GM18868 (cell line): Measurements from ENCODE around the gene TTYH2.
A peak's percentile ranks its signal among the peaks of the same experiment; 100 is the strongest.

Experiments
- ATAC-seq: cut with Tn5 transposase; IDR thresholded peaks from one replicate; pipeline ENCODE4 v1.9.1; 2021; ENCODE audit warnings: mild to moderate bottlenecking, moderate library complexity; ENCODE audit not compliant: unreplicated experiment

The TTYH2 gene

GRCh38 chr17:74194682-74195081 lies 18.7 kb upstream of the TTYH2 start:
- ATAC-seq: no peak

DNA sequence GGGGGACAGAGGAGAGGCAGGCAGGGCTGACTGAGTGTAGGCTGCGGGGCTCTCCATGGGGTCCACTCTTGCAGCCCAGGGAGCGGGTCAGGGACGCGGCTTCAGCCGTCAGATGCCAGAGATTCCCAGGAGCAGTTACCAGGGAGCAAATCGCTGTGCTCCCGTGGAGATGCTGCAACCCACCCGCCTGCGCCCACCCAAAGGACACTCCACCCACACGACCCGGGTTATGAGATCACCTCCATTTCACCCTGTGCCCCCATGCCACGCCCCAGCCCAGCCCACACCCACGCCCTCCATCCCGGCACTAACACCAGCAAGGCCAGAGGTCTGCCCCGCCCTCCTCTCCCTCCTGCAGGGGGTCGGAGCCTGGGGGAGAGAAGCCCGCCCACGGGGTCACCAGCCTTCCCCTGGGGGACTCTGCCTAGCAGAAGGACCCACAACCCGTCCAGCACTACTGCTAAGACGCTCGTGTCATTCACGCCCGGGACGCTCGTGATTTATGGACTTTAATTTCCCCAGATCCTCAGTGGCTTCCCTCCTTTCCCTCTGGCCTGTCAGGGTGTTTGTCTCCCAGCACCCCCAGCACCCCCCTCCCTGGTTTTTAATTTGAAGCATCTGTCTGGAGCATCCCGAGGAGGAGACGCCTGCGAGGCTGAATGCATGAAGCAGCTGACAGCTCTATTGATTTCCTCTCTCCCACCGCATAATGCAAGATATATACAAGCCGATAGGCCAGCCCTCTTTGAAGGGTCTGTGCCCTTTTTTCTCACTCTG lies 16.6 kb upstream of the TTYH2 start:
- no peak for ATAC-seq

DNA sequence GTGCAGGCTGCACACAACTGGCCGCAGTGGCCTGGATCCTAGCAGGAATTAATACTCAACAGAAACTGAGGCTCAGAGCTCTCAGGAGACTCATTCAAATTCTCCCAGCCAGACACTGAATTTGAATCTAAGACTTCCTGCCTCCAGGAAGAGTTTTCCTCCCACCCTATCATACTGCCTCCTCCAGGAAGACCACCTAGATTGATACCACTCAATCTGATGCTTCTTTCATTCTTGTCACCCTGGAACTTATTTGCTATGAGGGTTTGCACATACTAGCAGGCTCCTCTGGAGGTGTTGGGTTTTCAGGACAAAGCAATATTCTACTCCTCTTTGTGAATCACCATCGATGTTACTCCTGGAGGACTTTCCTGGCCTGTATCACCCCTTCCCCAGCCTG lies 15.6 kb upstream of the TTYH2 start:
- no peak for ATAC-seq

- no peak for ATAC-seq
Measured at GRCh38 chr17:74198694-74199093, 14.7 kb upstream of the TTYH2 start.

DNA sequence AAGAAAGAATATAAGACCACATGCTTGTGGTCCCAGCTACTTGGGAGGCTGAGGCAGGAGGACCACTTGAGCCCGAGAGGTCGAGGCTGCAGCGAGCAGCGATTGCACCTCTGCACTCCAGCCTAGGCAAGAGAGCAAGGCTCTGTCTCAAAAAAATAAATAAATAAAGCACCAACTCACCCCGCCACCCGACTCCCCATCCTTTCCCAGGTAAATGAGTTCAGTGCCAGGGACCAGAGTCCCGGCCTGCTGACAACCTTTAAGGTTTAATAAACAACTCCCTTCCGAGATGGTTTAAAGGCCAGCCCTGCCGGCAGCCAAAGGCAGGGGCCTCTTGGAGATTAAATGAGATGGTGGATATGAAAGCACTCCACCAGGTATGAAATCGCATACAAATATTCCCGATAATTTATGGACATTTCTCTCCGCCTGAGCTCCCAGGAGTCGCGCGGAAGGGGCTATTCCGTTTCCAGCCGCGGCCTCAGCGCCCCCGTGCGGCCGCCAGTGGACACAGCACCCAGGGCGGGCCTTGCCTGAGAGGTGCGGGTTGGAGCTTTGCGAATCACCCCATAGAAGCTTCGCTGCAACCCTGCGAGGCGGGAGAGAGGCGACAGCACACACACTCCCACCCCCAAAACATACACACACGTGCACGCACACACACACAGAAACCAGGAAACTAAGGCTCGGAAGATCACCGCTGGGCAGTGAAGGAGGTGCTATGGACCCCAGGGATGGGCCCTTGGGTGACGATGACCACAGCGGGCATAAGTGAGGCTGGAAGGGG lies 13.9 kb upstream of the TTYH2 start:
- peak; percentile 42 for ATAC-seq

DNA sequence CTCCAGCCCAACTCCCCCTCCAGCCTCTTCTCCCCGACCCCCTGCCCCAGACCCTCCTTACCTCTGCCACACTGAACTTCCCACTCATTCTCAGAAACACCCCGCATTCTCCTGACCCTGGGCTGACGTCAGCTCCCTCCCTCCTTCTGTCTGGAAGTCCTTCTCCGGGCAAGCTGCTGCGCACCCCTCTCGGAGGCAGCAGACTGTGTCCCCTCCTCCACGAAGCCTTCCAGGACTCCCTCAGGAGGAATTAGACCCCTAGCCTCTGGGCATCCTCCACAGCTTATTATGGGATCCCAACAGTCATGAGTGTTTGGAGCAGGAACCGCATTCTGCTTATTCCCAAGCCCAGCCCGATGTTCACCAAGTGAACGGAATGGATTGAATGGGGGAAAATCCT lies 13.3 kb upstream of the TTYH2 start:
- no peak for ATAC-seq

- ATAC-seq: no peak
Measured at GRCh38 chr17:74201250-74201649, 12.1 kb upstream of the TTYH2 start.

- ATAC-seq: no peak
Measured at GRCh38 chr17:74201948-74202347, 11.4 kb upstream of the TTYH2 start.

DNA sequence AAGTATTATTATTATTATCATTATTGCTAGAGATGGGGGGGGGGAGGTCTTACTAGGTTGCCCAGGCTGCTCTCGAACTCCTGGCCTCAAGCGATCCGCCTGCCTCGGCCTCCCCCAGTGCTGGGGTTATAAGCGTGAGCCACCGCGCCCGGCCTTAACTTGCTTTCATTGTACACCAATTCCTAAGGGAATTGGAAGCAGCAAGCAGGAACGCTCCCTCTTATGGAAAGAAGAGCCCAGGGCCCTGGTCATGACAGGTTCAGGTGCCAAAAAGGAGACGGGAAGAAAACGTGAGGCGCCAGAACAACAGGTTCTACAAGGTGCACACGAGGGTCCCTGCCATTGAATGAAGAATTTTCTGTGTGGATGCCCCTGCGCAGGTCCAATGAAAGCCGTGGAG lies 10.4 kb upstream of the TTYH2 start:
- ATAC-seq: no peak

DNA sequence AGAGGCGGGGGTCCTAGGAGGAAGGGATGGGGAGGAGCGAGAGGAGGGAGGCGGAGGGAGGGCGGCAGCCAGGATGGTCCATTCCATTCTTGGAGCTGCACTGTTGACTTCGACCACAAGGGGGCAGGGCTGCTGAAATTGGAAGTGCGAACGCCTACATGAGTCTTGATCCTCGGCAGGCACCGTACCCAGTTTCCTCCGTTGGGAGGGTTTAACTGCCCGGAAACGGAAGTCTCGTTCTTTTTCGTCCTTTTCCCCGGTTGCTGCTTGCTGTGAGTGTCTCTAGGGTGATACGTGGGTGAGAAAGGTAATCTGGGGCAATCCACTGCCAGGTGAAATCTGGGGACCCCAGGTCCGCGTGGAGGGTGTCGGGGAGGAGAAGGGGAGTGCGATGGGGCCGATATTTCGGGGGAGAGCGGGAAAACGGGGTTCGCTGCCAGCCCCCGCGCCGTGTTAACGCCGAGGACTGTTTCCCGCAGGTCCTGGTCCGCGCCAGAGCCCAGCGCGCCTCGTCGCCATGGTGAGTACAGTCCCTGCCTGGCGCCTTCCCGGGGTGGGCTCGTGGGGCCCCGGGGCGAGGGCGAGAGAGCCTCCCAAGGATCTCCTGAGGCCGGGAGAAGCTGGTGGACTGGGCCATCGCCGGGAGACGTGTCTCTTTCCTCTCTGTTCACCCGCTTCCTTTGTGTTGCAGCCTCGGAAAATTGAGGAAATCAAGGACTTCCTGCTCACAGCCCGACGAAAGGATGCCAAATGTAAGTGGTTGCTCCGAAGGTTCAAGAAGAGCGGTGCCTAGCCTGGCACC lies 9.7 kb upstream of the TTYH2 start, which contains the start of gene RPL38:
RPL38 (plus strand) TSS at position 240 of the 802 bp plus-strand sequence; CDS start at position 518, 278 bp downstream.
- peak; percentile 72 for ATAC-seq

GRCh38 chr17:74204474-74204873 lies 8.9 kb upstream of the TTYH2 start:
- no peak for ATAC-seq

- ATAC-seq: no peak
Measured at GRCh38 chr17:74205274-74205673, 8.1 kb upstream of the TTYH2 start.

DNA sequence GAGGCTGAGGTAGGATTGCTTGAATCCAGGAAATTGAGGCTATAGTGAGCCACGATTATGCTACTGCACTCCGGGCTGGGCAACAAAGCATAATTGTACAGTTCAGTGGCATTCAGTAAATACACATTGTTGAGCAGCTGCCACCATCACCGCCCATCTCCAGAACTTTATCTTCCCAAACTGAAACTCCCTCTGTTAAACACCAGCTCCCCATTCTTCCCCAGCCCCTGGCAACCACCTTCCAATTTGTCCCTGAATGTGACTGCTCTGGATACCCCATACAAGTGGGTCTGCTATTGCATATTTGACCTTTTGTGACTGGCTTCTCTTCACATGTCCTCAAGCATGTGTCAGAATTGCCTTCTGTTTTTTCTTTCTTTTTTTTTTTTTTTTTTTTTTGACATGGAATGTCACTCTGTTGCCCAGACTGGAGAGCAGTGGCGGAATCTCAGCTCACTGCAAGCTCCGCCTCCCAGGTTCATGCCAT lies 7.0 kb upstream of the TTYH2 start:
- ATAC-seq: no peak

DNA sequence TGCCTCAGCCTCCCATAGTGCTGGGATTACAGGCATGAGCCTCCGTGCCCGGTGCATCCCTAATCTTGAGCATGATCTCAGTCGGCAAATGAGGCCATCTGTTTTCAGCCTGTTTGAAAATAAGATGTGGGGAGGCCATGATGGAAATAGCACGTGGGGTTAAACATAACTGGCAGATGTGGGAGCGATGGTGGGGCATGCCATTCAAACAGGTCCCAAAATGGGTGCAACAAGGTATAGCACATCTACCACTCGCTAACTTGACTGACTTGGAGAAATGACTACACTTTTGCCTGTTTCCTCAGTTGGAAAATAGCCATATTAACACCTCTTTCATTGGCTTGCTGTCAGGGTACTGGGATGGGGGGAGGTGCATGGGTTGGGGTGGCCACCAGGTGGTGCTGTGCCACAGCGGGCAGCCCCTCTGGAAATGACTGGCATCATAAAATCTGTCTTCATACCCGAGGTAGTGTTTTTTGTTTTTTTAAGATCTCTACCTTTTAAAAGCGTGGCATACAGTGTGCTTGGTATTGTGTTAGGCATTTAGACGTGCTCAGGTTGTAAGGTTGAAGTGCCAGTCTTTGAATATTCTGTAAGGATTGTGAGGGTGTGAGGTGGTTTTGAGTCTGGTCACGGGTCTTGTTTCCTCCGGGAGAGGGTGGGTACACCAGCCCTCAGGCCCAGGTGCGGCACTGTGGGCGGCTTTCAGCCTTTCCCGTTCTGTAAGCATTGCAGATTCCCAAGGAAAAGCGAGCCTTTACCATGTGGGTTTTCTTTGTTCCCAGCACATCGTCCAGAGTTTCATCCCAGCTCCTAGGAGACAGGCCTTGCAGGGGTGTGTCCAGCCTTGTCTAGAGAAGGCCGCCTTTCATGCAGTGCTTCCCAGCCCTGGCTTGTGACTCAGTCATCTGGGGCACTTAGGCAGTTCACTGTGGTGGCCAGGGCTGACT lies 2.9 kb upstream of the TTYH2 start:
- ATAC-seq: peak; percentile 42

DNA sequence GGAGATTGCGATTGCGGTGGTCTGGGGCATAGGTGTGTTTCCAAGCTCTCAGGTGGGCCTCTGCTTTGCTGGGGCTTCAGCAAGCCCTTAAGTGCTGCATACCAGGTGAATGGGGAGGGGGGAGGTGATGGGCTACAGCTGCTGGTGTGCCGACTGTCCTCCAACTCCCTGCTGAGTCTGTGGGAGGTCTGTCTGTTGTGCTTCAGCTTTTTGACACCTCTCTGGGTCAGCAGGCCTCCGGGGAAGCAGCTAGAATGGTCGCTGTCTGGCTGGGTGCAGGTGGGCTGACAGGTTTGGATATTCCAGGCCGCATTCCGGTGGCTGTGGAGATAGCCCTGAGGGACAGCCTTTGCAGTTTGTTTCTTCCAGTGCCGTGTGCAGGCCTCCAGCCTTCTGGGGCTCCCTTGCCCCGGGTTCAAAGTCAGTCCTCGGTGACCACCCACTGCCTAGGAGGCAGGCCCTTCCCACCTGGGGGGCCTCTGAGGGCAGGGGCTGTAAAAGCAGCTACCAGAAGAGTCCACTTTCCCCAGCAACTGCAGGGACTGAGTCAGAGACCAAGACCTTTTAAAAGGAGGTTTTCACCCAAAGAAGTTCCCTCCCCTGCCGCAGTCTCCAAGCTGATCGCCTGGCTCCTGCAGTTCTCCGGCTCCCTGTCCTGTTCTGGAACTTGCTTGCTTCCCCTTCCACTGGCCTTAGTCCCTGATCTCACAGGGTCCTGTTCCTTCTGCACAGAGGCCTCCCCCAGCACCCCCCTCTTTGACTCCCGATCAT lies 2.0 kb upstream of the TTYH2 start:
- ATAC-seq: no peak

GRCh38 chr17:74211912-74212208 lies 1.5 kb upstream of the TTYH2 start:
- no peak for ATAC-seq

DNA sequence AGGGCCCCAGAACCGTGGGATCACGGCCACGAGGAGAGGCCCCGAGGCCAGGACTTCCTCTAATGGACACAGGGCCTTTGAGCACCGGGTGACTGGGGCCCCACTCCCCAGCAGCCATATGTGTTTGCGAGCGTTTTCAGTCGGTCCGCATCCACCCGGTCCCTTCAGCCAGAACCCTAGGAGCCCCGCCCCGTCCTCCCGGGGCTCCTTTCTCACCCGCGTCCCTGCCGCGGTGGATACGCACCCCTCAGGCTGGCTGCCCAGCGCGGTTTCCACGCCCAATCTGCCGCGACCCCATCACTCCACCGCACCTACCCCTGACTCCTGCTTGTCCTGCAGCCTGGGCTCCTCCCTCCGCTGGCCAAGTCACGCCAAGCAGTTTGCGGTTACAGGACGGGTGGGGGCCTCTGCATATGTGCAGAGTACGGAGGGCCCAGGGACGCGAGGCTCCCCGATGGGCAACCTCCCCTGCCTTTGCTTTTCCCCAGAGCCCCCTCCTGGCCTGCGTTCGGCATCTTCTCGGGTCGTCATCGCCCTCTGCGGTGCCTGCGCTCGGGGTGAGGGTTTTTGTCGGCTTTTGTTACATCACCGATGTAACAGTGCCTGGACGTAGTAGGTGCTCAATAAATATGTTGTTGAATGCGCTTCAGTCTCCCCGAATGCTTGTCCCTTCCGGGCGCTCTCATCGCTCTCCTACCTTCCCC lies 1.0 kb upstream of the TTYH2 start:
- peak; percentile 6 for ATAC-seq

DNA sequence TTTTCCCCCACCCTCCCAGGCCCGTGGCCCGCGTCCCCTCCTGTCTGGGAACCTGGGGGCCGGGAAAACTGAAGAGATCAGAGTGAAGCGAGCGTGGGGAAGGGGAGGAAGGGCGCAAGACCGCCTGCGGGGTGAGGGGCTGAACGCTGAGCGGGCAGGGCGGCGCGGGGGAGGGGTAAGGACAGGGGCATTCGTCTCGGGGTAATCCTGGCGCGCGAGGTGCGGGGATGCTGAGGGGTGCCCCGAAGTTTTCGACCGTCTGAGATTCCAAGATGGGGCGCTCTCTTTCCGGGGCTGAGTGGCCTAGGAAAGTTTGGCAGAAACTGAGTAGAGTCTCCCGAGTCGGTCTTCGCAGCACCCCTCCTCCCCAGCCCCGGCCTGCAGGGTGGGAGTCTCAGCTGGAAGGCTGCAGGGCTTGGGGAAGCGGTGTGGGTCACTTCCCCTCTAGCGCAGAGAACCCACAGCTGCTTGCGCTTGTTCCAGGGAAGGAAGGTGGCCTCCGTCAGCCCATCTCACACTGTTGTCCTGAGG lies 555 bp downstream of the TTYH2 start:
- ATAC-seq: no peak
